ENCODE measurements around the gene ARL4D.
"Not testable (repeated sequence)": the region's sequence is repeated elsewhere in the genome, so short reads cannot be mapped to it uniquely, and the experiment has no call there.

The ARL4D gene

DNA sequence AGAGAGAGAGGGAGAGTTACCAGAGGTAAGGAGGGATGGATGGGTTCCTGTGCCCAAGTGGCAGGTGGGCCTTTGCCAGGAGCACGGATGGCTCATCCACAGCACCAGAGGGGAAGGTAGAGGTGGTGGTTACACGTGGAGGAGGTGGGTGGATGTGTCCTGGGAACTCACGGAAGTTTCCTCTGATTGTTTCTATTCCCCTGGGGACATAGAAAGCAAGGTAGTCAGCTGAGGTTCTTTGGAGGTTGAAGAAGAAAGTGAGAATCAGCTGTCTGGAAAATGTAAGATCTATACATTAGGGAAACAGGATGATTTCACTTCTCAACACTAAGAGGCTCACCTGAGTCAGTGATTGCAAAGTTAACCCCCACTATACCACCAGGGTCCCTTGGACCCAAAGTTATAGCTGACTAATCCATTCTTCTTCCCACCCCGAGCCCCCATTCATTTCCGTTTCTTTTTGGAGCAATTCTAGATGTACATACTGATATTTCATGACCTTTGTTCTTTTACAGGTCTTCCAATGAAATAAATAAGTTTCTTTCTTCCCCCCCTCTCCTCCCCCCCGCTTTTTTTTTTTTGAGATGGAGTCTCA lies 27.5 kb upstream of the ARL4D start:
- TF ChIP-seq, protein P1, sequence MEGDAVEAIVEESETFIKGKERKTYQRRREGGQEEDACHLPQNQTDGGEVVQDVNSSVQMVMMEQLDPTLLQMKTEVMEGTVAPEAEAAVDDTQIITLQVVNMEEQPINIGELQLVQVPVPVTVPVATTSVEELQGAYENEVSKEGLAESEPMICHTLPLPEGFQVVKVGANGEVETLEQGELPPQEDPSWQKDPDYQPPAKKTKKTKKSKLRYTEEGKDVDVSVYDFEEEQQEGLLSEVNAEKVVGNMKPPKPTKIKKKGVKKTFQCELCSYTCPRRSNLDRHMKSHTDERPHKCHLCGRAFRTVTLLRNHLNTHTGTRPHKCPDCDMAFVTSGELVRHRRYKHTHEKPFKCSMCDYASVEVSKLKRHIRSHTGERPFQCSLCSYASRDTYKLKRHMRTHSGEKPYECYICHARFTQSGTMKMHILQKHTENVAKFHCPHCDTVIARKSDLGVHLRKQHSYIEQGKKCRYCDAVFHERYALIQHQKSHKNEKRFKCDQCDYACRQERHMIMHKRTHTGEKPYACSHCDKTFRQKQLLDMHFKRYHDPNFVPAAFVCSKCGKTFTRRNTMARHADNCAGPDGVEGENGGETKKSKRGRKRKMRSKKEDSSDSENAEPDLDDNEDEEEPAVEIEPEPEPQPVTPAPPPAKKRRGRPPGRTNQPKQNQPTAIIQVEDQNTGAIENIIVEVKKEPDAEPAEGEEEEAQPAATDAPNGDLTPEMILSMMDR (IDR thresholded peaks at IDR 0.05; ENCODE audit: low read depth, low read length): no peak
- H3K4me3 ChIP-seq (ENCODE audit: low read depth, low read length): no peak overlapping the region

DNA sequence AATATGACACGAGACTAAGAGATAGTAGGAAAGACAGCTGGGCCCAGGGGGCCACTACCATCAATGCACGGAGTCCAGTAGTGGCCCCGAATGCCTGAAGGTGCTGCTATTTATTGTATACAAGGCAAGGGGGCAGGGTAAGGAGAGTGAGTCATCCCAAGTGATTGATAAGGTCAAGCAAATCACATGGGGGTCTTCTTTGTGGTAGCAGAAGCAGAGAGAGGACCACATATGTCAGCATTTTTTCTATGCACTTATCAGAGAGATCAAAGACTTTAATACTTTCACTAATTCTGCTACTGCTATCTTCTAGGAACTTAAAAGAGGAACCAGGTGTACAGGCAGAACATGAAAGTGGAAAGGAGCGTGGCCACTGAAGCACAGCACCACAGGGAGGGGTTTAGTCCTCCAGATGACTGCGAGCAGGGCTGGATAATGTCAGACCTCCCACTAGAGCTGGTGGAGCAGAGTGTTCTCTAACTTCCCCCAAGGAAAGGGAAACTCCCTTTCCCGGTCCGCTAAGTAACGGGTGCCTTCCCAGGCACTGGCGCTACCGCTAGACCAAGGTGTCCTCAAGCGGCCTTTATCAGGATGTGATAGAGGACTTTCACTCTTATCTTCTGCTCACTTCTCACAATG lies 26.4 kb upstream of the ARL4D start:
- TF ChIP-seq, protein P1 (IDR thresholded peaks at IDR 0.05; ENCODE audit: low read depth, low read length): no peak
- no peak overlapping the region for H3K4me3 ChIP-seq (ENCODE audit: low read depth, low read length)

DNA sequence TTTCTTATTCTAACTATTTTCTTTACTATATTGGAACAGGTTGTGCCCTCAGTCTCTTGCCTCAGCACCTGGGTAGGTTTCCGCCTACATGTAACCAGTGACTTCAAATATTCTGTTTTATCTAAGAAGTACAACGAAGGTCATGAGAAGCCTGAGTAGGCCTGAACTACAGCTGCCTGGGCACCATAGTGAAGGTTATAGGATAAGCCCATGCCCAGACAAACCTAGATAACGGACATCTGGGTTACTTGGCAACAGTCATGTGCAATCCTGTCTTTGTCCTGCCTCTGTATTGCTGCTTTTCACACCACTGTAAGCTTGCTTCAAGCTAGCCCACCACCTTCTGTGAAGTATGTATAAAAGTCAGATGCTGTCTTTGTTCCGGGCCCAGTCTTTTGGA lies 25.4 kb upstream of the ARL4D start:
- no peak overlapping the region for H3K4me3 ChIP-seq (ENCODE audit: low read depth, low read length)
- TF ChIP-seq, protein P1 (IDR thresholded peaks at IDR 0.05; ENCODE audit: low read depth, low read length): no peak

DNA sequence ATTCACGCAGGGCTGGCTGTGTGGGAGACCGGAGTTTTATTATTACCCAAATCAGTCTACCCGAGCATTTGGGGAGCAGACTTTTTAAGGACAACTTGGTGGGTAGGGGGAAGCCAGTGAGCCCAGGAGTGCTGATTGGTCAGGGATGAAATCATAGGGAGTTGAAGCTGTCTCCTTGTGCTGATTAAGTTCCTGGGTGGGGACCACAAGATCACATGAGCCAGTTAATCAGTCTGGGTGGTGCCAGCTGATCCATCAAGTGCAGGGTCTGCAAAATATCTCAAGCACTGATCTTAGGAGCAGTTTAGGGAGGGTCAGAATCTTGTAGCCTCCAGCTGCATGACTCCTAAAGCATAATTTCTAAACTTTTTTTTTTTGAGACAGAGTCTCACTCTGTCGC lies 22.9 kb upstream of the ARL4D start:
- H3K4me3 ChIP-seq (ENCODE audit: low read depth, low read length): not testable (repeated sequence)

DNA sequence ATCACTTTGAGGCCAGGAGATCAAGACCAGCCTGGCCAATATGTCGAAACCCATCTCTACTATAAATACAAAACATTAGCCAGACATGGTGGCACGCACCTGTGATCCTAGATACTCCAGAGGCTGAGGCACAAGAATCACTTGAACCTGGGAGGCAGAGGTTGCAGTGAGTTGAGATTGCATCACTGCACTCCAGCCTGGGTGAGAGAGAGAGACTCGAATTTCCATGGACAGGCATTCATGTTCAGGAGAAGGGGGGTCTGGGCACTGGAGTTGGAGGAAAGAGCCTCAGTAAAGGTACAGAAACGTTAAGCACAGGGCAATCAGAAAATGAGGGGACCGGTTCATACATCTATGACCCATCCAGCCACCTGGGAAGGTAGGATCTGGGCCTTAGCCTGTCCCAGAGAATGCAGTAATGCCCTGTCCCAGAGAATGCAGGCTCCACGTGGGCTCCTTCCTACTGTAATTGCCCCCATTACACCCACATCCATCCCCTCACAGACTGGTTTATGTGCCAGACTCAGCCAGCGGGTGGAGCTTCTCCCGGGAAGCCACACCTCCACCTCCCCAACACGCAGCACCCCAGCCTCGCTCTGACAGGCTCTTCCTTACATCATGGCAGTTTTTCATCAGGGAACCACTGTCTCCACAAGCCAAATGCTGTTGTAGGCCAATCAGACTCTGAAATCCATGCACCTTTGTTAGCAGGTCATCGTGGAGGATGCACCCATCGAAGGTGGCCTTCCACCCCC lies 21.6 kb upstream of the ARL4D start:
- no peak overlapping the region for H3K4me3 ChIP-seq (ENCODE audit: low read depth, low read length)
- TF ChIP-seq, protein P1 (IDR thresholded peaks at IDR 0.05; ENCODE audit: low read depth, low read length): no peak

DNA sequence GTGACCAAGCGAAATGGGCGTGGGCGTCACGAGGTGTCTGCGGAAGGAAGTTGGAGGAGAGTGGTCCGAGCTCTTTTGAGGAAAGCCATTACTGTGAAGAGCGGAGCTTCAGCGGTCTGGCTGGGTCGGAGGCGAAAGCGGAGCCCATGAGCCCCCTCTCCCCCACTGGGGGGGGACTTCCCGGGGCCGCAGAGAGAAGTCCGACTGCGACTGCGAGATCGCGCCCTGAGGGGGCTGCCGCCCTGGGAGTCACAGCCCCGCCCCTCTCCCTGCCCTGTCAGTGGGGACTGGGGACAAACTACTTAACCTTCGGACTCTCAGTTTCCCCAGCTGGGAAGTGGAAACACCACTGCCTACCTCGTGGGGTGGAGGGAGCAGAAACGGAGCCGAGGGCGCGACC lies 20.0 kb upstream of the ARL4D start:
- H3K4me3 ChIP-seq (ENCODE audit: low read depth, low read length): no peak overlapping the region
- TF ChIP-seq, protein P1 (IDR thresholded peaks at IDR 0.05; ENCODE audit: low read depth, low read length): no peak

DNA sequence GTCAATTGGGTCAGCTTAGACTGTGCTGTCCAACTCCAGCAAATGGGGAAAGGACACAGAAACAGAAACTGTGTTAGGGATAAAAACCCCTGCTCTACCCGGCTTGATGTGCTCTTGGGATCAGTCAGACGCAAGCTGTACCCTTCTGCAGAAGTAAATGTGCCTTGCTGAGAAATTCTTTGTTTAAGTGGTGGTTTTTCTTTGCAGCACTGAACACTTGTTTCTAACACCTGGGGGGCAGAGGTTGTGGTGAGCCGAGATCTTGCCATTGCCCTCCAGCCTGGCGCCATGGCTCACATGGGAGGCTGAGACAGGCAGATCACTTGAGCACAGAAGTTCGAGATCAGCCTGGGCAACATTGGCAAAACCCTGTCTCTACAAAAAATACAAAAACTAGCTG lies 18.5 kb upstream of the ARL4D start:
- TF ChIP-seq, protein P1 (IDR thresholded peaks at IDR 0.05; ENCODE audit: low read depth, low read length): no peak
- no peak overlapping the region for H3K4me3 ChIP-seq (ENCODE audit: low read depth, low read length)
